GM21381 (cell line): ENCODE measurements around the gene KIF3A.

Experiments
- ATAC-seq: cut with Tn5 transposase; IDR thresholded peaks from one replicate; pipeline ENCODE4 v1.9.1; 2021; ENCODE audit warnings: mild to moderate bottlenecking, moderate library complexity; ENCODE audit not compliant: unreplicated experiment

Gene KIF3A

GRCh38 chr5:132646583-132647266 lies 90.6 kb downstream of the KIF3A start:
- no peak for ATAC-seq

DNA sequence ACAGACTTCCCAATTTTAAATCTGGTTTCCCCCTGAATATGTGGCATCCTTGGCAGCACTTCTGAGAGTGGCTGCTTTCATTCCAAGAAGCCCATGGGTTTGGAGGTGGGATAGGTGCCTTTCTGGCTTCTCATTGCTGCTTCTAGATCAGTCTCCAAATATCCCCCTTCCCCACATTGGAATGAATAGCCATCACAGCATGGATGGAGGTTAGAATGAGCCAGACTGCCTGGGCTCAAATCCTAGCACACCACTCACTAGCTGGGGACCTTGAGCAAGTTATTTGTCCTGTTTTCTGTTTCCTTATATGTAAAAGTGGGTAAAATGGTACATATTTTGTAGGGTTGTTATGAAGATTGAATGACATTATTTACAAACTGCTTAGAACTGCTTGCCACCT lies 93.2 kb downstream of the KIF3A start:
- no peak for ATAC-seq
